ENCODE measurements around the gene ZNF197. TPM values are rescaled to one million over a fixed set of nuclear protein-coding genes. Genes with fewer than 3 reads are reported as not detected.

ZNF197 gene
- polyA plus RNA-seq, 1 experiment: 13.9 TPM

DNA sequence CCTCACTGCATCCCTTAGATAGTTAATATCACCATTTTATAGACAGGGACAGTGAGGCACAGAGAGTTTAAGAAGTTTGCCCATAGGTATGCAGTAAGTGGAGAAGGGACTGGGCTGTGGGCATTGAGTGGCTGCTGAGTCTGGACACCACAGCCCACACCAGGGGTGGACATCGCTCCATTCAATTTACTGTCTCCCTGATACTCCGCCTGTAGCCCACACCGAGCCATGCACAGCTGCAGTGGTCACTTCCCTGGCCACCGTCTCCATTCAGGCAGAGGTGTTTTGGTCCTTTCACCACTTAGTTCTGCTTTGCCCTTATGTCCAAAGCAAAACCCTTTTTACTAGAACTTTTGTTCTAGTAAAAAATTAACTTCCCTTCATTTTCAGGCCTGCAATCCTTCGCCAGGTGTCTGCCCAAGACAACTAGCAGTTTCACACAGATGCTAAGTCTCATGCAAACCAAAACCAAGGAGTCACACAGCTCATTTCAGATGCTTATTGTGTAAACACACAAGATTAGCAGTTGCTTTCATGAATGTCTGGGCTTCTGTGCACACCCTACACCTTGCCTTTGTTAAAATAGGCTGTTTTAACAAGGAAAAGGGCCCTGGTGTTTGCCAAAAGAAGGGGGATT lies 53.8 kb downstream of the ZNF197 start:
- CTCF ChIA-PET: no interaction called here
- no peak overlapping the region for H3K4me3 ChIP-seq (ENCODE audit: low read depth, low read length)

DNA sequence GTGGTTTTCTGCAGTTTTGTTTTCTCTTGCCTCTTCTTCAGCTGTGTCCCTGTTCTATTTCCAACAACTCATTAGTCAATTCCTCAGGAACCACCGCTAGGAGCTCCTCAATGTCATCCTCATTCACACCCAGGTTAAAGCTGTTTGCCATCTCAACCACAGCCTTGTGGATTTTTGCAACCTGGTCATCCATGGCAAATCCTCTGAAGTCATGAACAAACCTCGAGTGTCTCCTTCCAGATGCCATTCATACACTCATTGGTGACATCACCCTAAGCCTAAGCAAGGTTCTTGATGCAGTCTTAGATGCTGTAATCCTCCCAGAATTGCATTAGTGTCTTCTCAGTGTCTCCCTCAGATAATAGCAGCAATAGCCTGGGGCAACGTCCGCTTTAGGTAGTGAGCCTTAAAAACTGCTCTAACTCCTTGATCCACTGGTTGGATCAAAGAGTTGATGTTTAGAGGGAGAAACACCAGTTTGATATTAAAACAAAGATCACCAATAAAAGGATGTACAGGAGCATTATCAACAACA lies 56.2 kb downstream of the ZNF197 start:
- no peaks in the 10 kb centered on the region for H3K27me3 ChIP-seq (ENCODE audit: control insufficient read depth, insufficient read depth, low read length)
- H3K27ac ChIP-seq (ENCODE audit: low read depth, low read length): no peak overlapping the region
- DNase-seq (ENCODE audit: low read depth, low spot score): no peak
- H3K4me3 ChIP-seq (ENCODE audit: low read depth, low read length): no peak overlapping the region
- peaks cover 16% of the 10 kb centered on the region; the same call in 1 of the 2 replicates for H3K9me3 ChIP-seq (ENCODE audit: control insufficient read depth, insufficient read depth, low read length)
- CTCF ChIA-PET: interaction anchor here (0.6 kb wide), 1 partner anchor 66 kb away, joined by 3 read pairs; no protein-coding TSS in a partner anchor
- TF ChIP-seq, protein P1, sequence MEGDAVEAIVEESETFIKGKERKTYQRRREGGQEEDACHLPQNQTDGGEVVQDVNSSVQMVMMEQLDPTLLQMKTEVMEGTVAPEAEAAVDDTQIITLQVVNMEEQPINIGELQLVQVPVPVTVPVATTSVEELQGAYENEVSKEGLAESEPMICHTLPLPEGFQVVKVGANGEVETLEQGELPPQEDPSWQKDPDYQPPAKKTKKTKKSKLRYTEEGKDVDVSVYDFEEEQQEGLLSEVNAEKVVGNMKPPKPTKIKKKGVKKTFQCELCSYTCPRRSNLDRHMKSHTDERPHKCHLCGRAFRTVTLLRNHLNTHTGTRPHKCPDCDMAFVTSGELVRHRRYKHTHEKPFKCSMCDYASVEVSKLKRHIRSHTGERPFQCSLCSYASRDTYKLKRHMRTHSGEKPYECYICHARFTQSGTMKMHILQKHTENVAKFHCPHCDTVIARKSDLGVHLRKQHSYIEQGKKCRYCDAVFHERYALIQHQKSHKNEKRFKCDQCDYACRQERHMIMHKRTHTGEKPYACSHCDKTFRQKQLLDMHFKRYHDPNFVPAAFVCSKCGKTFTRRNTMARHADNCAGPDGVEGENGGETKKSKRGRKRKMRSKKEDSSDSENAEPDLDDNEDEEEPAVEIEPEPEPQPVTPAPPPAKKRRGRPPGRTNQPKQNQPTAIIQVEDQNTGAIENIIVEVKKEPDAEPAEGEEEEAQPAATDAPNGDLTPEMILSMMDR (IDR thresholded peaks at IDR 0.05; ENCODE audit: low read depth, low read length): no peak
- POLR2A ChIA-PET: no interaction called here

More for the DNA sequence above, 53.8 kb downstream of the ZNF197 start:
- Histone ChIP-seq H3K9me3 (ENCODE audit: control insufficient read depth, insufficient read depth, low read length) (peaks cover 4% of the 10 kb centered on the region; the same call in 1 of the 2 replicates), H3K27ac (ENCODE audit: low read depth, low read length) (no peak overlapping the region), H3K27me3 (ENCODE audit: control insufficient read depth, insufficient read depth, low read length) (no peaks in the 10 kb centered on the region)
- POLR2A ChIA-PET: no interaction called here
- DNase-seq (ENCODE audit: low read depth, low spot score): no peak
- TF ChIP-seq, protein P1 (IDR thresholded peaks at IDR 0.05; ENCODE audit: low read depth, low read length): no peak

DNA sequence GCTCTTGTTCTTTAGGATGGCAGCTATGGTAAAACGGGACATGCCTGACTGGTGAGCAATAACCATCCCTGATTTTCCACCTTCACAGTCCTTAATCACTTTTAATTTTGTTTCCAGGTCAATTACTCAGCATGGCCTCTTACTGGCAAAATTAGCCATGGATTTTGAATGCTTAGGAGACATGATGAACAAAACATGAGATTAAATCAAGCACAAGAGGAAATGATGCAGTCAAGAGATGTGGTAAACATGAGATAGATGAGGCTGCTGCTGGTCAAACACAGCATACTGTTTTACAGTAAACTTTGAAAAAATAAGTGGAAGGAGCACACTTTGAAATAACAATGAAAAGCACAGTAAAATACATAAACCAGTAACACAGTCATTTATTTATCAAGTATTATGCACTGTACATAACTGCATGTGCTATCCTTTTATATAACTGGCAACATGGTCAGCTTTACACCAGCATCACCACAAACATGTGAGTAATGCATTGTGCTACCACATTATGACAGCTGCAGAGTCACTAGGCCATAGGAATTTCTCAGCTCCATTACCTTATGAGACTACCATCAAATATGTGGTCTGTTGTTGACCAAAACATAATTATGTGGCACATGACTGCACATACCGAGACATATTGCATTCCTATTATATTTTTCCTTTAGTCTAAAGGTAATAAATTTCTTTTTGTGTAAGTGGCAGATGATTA lies 57.5 kb downstream of the ZNF197 start:
- TF ChIP-seq, protein P1 (IDR thresholded peaks at IDR 0.05; ENCODE audit: low read depth, low read length): no peak
- H3K27ac ChIP-seq (ENCODE audit: low read depth, low read length): no peak overlapping the region
- no peaks in the 10 kb centered on the region for H3K27me3 ChIP-seq (ENCODE audit: control insufficient read depth, insufficient read depth, low read length)
- peaks cover 18% of the 10 kb centered on the region; the same call in 1 of the 2 replicates for H3K9me3 ChIP-seq (ENCODE audit: control insufficient read depth, insufficient read depth, low read length)
- POLR2A ChIA-PET: no interaction called here
- CTCF ChIA-PET: interaction anchor here (0.6 kb wide), 1 partner anchor 27 kb away, joined by 7 read pairs; no protein-coding TSS in a partner anchor
- H3K4me3 ChIP-seq (ENCODE audit: low read depth, low read length): no peak overlapping the region
- DNase-seq (ENCODE audit: low read depth, low spot score): no peak

DNA sequence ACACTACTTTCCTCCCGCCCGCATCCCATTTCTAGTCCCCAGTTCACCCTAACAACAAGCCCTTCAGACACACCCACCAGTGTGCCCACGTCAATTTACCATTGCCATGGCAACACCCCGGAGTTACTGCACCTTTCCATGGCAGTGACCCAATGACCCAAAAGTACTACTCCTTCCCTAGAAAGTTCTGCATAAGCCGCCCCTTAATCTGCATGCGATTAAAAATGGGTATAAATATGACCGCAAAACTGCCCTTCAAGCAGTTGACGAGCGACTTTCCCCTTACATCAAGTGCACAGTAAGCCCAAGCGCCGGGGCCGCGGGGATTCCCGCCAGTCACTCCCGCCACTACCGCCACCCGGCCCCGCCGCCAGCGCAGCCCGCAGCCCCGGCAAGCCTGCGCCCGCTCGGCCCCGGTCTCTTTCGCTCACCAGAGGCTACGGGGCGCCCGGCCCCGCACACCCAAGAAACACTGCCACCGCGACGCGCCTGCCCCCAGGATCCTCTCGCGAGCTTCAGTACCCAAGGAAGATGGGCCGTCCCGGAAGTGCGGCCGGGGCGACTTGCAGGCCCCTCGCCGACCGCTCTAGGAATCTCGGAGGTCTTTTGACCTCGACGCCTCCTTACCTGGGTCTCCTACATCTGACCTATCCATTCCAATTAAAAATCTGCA lies 60.4 kb downstream of the ZNF197 start:
- H3K27ac ChIP-seq (ENCODE audit: low read depth, low read length): no peak overlapping the region
- H3K4me3 ChIP-seq (ENCODE audit: low read depth, low read length): peak overlapping the region; percentile 67
- H3K9me3 ChIP-seq (ENCODE audit: control insufficient read depth, insufficient read depth, low read length): peaks cover 18% of the 10 kb centered on the region; the same call in 1 of the 2 replicates
- CTCF ChIA-PET: no interaction called here
- POLR2A ChIA-PET: interaction anchor here (1.3 kb wide), 1 partner anchor 101 kb away, joined by 6 read pairs; the partner anchor contains the start of gene ZNF660
- H3K27me3 ChIP-seq (ENCODE audit: control insufficient read depth, insufficient read depth, low read length): no peaks in the 10 kb centered on the region
- TF ChIP-seq, protein P1 (IDR thresholded peaks at IDR 0.05; ENCODE audit: low read depth, low read length): no peak
- DNase-seq (ENCODE audit: low read depth, low spot score): peak; percentile 59
